ENCODE measurements around the gene TNFRSF25. TPM values are rescaled to one million over a fixed set of nuclear protein-coding genes. Genes with fewer than 3 reads are reported as not detected.

TNFRSF25 gene
- total RNA-seq, 1 donor from 2014 or later: 52.0 TPM

DNA sequence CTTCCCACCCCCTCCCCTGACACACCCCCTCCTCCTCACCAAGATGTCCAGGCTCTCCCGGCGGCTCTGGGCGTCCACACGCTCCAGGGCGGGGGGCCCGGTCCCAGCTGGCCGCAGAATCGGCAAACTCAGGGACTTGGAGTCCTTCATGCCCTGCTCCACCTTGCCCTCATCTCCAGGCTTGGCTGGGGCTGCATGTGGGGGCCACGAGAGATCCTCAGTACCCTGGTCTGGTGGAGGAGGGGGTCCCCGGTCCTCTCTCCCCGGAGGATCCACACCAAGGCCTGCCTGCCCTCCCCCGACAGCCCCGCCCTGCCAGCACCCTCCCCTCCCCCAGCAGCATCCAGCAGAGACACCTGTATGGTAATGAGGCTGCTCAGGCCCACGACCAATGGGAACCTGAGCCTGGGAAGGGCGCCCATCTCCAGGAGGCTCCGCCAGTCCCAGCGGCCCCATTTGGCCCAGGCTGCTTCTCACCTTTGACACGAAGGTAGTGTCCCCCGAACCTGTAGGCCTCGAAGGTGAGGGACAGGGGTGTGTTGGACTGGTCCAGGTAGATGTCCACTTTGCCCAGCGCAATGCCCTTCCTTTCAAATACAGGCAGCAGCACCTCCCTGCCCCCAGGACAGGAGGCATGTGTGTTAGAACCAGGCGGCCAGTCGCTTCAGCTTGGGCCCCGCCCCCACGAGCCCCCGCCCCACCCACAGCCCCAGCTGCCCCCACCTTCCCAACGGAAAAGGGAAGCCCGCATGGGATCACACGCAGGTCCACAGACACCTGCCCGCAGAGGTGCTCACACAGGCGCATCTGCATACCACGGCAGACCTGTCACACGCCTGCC lies 8.2 kb upstream of the TNFRSF25 start:
- ATAC-seq: no peak
- DNase-seq (ENCODE audit: low spot score): no peak
- intact Hi-C loops (cut with DNase I): no loop called here

DNA sequence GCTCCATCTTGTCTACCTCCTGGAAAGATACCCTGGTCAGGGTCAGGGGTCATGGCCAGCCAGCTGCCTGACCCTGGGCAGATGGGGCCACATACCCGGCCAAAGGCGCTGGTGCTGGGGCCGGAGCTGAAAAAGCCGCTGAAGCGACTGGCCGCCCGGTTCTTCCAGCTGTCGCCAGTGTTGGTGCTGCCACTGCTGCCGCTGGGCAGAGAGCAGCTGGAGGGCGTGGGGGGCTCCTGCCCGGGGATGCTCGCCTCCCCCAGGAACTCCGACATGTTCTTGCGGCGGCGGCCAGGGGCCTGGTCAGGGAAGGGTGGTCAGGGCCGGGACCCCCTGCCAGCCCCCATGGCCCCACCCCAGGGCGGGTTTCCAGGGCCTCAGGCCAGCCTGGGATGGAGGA lies 7.2 kb upstream of the TNFRSF25 start:
- intact Hi-C loops (cut with DNase I): no loop called here
- DNase-seq (ENCODE audit: low spot score): no peak
- no peak for ATAC-seq

DNA sequence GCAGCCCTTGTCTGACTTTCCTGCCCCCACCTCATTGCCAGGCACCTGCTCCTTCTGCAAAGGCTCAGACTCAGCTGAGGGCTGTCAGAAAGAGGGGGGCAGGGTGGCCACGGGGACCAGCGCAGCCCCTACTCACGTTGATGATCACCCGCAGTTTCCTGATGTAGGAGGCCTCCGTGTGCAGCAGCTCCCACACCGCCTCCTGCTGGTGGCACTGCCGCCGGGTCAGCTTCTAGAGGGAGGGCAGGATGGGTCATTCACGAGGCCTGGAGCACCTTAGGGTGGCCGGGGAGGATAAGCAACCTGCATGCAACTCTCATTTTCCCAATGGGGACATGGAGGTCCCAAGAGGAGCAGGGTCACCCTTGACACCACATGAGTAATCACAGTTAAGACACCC lies 6.4 kb upstream of the TNFRSF25 start:
- DNase-seq (ENCODE audit: low spot score) (no peak), ATAC-seq (no peak)
- intact Hi-C loops (cut with DNase I): no loop called here

DNA sequence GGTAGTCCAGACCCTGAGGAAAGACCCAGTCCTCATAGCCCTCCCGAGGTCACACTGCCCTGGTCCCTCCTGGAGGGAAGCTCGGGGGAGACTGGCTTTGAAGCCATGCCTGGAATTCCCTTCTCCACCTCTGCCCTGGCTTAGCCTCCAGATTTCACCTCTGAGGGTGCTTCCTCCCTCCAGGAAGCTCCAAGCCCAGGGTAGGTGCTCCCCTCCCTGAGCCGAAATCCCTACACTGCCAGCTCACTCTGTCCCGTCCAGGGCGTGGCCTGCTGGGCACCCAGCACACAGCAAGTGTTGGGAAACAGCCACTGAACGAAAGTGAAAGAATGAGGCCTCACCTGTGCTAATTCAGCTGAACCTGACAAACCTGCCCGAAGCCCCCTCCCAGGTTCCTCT lies 6.0 kb upstream of the TNFRSF25 start:
- intact Hi-C loops (cut with DNase I): no loop called here
- DNase-seq (ENCODE audit: low spot score) (no peak), ATAC-seq (no peak)

DNA sequence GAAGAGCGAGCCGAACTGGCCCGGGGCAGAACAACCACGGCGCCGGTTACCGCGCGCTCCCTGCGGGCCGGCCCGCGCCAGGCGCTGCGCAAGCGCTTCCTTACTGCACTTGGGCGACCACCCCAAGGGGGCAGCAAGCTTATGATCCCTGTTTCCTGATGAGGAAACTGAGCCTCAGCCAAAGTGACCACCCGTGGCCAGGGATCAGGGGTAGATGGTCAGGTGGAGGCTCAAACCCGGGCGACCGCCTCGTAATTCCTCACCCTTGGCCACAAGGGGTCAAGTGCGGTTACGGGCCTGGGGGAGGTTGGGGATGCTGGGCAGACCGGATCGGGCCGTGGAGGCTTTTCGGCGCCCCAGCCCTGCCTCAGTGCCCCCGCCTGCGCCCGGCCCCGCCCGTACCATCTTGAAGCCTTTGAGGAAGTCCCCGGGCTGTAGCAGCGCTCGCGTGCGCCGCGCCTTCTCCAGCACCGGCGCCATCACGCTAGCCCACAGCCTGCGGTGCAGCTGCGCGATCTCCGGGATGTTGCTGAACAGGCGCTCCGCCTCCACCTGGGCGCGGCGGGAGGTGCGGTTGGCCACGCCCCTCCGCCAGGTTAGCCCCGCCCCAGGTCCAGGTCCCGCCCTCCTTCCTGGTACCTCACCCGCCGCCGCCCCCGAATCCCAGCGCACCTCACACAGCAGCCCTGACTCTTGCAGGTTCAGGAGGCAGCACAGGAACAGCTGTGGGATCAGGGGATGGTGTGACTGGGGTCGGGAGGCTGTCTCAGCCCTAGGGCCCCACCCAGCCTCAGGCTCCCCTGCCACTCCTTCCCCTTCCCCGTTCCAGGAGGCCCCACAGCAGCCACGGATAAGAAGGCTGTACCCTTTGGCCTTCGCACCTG lies 5.4 kb upstream of the TNFRSF25 start:
- intact Hi-C loops (cut with DNase I): no loop called here

DNA sequence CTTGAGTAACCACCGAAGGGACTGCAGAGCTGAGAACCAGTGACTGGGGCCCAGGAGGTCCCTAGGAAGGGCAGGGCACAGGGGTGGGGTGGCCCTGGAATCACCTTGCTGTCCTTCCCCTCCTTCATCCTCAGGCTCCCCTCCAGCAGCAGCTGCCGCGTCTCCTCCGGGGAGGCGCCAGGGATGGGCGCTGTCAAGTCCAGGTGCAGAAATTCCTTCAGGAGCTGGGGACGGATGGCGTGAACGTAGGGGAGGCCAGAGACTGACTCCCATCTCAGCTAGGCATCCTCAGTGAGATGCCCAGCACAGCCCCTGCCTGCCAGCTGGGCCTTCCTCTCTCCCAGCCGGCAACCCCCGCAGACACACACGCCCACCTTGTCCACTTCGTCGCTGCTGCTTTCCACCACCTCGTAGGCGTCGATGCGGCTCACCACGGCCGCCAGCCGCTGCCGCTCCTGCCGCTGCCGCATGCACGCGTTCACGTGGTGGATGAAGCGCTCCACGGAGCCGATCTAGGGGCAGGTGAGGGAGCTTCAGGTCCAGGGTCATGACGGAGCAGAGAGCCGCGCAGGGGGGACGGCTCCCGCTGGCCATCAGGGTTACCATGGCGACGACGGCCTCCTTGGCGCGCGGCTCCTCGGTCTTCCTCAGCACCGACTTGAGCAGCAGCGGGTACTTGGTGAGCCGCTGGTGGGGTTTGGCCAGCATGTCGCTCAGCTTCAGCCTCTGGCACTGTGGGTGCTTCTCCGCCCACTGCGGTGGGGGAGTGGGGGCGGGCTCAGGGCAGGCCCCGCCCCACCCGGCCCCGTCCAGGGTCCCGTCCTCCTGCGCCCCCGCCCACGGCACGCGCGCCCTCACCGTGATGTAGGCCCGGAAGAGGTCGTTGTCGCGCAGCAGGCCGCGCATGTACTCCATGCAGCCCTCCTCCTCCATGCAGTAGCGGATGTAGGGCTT lies 4.4 kb upstream of the TNFRSF25 start:
- no peak for DNase-seq (ENCODE audit: low spot score)
- intact Hi-C loops (cut with DNase I): no loop called here
- ATAC-seq: no peak

More for the DNA sequence above, 5.4 kb upstream of the TNFRSF25 start:
- DNase-seq (ENCODE audit: low spot score) (no peak), ATAC-seq (no peak)

DNA sequence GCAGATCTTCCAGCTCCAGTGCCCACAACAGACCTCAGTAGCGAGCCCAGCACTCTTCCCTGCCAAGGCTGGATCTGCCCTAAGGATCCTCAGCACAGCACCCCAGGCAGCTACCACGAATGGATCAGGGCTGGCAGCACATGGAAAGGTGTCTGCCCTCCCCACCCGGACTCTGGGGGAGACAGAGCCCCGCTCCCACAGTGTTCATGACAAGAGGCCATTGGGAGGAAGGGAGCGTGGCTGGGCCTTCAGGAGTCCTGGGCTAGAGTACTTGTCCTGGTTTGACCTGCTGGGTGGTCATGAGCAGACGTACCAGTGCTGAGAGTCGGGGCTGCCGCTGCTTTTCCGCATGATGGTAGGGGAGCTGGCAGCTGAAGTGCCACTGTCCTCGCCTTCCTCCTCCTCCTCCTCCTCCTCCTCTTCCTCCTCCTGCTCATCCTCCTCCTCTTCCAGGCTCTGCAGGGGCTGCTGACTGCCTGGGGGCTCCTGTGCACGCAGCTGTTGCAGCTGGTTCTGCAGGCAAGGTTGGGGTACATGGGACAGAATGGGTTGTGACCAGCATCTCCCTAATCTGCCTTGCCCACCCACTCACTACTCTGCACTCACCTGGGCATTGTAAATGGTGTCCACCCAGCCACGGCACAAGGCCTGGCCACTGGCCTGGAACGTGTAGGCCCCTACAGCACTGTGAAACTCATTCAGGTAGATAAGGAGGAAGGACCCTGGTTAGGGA lies 2.9 kb upstream of the TNFRSF25 start:
- ATAC-seq (no peak), DNase-seq (ENCODE audit: low spot score) (no peak)
- intact Hi-C loops (cut with DNase I): no loop called here

DNA sequence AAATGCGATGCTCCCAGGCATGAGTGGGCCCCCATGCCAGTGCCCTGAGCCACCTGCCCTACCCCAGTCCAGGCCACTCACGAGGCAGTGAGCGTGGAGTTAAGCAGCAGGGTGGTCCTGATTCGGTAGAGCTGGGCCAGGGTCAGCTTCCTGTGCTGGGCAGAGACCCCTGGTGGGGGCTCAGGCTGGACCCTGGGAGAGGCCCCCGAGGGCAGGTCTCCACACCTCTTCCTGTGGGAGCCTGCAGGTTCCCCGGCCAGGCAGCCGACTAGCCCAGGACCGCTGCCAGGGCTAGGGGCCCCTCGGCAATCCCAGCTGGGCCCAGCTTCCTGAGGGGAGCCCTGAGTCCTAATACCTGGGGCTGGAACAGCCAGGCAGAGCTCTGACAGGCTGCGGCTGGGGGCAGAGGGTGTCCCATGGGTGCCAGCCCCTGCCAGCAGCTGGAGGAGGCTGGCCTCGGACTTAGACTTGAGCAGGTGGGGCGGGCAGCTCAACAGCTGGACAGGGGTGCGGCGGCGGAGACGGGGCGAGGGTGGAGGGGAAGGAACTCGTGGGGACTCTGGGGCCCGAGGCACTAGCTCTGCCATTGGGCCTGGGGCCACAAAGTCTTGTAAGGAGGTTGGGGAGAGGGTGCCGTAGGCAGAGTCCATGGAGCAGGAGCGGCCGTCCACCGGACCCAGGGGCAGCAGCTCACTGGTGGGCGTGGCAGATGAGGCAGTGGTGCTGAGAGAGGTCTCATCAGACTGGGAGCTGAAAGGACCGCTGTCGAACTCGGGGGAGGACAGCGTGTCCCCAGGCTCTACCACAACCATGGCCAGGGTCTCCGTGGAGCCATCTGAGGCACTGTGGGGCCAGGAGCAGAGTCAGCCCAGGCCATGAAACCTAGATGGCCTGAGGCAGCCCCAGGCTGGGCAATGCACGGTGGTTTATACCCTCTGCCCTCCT lies 2.0 kb upstream of the TNFRSF25 start:
- ATAC-seq (no peak), DNase-seq (ENCODE audit: low spot score) (no peak)
- intact Hi-C loops (cut with DNase I): no loop called here

DNA sequence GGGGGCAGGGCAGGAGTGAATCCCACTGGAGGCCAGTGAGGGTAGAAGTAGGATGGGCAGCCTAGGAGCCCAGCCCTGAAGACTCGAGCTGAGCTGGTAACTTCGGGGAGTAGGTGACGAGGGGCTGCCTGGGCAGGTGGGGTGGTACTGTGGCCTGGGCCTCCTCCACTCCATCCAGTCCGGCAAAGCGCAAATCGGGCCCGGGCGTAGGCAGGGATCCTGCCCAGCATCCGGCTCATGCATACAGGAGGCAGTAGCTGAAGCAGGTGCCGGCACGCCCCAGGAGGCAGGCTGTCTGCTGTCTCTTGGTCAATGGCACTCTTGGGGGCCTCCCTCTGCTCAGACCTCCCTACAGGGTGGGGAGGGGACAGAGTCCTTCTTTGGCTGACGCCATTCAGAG lies 1.3 kb upstream of the TNFRSF25 start:
- DNase-seq (ENCODE audit: low spot score): no peak
- no peak for ATAC-seq
- intact Hi-C loops (cut with DNase I): no loop called here

DNA sequence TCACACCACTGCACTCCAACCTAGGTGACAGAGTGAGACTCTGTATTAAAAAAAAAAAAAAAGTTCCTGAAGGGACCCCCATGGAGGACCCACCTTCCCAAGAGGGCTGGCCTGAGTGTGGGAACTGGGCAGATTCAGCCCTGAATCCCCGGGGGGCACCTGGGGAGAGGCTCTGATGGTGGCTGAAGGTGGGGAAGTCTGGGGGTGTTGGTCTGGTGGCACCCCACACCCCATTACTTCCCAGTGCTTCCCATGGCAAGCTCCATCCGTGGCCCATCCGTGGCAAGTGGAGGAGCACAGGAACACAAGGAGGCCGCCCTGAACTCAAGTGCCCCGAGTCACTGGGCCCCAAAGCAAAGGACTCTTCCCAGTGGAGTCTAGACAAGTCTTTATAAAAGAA lies 778 bp upstream of the TNFRSF25 start:
- ATAC-seq (no peak), DNase-seq (ENCODE audit: low spot score) (no peak)
- intact Hi-C loops (cut with DNase I): no loop called here

DNA sequence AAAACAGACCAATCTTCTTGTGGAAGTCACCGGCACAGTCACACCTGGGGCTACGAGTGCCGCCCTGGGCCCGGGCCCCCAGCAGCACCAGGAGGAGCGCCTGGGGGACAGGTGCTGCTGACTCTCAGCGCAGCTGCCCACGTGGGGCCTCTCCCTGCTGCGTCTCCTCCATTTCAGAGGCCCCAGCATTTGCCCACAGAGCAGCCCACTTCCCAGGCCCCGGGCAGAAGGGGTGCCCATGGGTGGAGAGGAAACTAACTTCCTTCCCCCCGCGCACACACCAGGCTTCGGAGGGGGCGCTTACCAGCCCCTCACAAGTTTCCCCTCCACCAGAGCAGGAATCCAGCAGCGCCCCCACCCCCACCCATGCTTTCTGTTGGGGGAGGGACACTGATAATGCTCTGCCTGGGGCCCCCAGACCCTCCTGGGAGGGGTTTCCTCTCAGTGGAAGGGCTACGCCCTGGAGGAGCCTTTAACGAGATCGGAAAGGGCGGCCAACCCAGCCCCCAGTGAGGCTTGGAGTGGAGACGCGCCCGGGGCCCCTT lies 440 bp downstream of the TNFRSF25 start:
- DNase-seq (ENCODE audit: low spot score) (no peak), ATAC-seq (no peak)
- intact Hi-C loops (cut with DNase I): no loop called here

DNA sequence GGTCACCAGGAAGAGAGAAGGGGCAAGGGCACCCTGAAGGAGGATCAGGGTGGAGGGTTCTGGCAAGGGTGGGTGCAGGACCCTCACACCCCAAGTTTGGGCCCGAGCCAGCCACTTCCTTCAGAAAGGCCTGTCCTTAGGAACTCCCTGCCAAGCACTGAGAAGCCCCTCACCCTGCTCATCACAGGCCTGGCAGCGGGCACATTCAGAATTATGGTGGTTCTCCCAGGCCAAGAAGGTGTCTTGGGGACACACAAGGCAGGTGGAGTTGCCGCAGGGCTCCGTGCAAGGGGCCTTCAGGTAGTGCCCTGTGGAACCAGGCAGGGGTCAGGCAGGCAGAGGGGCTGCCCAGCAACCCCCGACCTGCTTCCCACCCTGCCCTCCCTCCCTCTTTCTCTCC lies 1.1 kb downstream of the TNFRSF25 start:
- intact Hi-C loops (cut with DNase I): no loop called here
- ATAC-seq: no peak
- DNase-seq (ENCODE audit: low spot score): no peak

DNA sequence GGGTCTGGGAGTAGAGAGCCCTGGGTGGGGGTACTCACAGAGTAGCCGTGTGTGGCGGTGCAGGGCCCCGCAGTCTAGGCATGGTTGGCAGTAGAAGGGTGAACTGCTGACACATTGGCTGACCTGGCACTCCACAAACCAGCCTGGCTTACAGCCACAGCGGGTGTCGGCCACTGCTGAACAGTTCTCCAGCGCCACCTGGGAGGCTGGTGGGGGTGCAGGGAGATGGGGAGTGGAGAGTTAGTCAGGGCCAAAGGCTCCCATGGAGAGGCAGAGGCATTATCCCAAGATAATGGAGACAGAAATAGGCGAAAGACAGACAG lies 1.5 kb downstream of the TNFRSF25 start:
- no peak for DNase-seq (ENCODE audit: low spot score)
- intact Hi-C loops (cut with DNase I): no loop called here
- no peak for ATAC-seq

DNA sequence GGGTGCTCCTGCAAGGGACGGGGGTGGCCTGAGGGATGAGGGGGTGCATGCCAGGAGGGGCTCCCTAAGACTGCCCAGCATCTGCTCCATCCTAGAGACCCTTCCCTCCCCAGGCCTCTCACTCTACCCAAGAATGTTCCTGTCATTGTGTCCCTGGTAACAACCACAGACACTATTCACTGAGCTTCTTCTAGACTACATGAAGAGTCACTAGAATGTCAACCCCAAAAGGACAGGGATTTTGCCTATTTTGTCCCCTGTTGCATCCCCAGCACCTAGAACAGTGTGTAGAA lies 2.9 kb downstream of the TNFRSF25 start:
- intact Hi-C loops (cut with DNase I): no loop called here
- ATAC-seq: no peak
- no peak for DNase-seq (ENCODE audit: low spot score)

DNA sequence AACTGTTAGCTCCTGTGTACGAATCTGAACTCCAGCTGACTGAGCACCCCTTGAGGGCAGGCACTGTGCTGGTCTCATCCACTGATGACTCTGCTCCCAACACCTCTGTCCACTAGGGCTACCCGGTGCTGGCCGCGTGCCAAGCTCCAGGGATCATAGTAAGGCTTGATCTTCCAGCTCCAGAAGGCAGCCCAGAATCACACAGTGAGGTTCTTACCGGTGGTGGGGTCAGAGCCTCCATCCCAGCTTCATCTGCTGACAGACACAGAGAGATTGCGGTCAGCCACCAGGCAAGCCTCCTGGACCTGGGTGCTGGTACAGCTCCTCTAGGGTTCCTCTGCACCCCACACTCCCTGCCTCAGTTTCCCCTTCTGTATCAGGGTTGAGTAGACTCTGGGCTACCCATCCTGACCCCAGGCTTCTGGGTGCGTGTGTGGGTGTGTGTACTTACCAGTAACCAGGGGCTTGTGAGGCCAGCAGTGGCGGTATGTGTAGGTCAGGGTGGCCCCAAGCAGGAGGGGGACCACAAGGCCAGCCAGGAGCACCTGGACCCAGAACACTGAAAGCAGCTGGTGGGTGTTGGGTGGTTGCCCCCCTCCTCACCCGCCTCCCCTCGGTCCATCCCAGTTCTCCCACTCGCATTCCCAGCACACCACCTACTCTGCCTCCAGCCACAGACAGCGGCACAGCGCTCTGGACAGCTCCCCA lies 3.4 kb downstream of the TNFRSF25 start:
- intact Hi-C loops (cut with DNase I): no loop called here
- no peak for ATAC-seq
- DNase-seq (ENCODE audit: low spot score): no peak

DNA sequence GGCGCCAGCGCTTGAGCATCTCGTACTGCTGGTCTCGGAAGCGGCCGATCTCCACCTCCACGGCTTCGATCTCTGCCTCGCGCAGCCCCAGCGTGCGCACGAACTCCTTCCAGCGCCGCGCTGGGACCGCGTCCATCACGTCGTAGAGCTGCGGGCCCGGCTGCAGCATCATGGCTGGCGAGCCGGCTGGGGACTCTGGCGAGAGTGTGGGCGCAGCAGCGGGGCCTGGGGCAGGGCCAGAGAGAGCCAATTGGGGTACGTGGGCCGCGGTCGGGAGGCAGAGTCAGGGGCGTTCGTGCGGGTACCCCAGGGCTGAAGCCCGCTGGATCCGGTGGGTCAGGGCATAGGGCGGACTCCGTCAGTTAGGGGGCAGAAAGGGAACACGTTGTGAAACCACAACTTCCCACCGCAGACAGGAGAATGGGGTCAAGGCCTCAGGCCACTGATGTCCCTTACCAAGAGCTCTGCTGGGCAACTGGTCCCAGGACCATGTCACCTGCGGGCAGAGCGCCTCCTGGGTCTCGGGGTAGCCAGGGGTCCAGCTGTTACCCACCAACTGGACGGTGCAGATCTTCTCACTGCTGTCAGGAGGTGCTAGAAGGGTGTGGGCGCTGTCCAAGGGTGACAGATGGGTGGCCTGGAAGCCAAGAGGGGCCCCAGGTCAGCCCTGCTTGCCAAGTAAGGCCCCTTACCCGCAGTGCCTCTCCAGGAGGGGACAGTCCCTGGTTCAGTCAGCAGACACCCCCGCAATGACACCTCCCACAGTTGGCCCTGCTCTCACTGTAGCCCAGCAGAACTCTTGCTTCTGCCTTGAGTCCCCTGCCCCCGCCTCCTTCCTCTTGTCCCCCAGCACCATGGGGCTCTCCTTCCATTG lies 4.2 kb downstream of the TNFRSF25 start:
- intact Hi-C loops (cut with DNase I): no loop called here
- DNase-seq (ENCODE audit: low spot score): no peak
- no peak for ATAC-seq

Data from sciatic nerve (tissue), 2 donors.